GM12864 (cell line): Measurements from ENCODE around the gene CHST11.

Experiments
- DNase-seq: peaks from one replicate; pipeline ENCODE4 v3.0.0-alpha.2; 2011; ENCODE audit warnings: low read depth
- H3K4me3 ChIP-seq: 2 replicates; pipeline ENCODE4 v1.5.1; 2011; ENCODE audit warnings: mild to moderate bottlenecking, low read depth, low read length, control low read depth
- CTCF ChIP-seq: IDR thresholded peaks from 2 replicates; pipeline ENCODE4 v1.5.1; 2011; ENCODE audit warnings: low read depth, mild to moderate bottlenecking, moderate library complexity, low read length, control low read depth, inconsistent platforms; ENCODE audit errors: missing control alignments

CHST11 gene

GRCh38 chr12:104456417-104456949 is at the start of gene CHST11:
Gene CHST11, plus strand, starts transcription at chr12:104456948.
- peak; percentile 23 for TF ChIP-seq CTCF
- H3K4me3 ChIP-seq = peak within 1 kb of the TSS; percentile 98
- no peak for DNase-seq

DNA sequence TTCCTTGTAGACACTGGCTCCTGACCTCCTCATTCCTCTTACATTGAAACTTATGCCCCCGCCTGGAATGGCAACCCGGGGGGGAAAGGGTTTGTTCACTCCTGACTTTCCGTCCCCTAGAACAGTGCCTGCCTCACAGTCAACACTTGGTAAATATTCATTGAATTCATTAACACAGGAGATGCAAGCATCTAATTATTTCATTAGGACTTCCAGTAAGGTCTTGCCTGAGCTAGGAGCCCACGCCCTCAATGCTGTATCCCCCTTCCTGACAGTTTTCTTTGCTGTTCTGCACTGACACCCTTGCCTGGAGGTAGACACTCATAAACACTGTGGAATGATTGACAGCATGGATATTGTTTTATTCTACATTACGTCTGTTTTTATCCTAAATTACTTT is 49.3 kb upstream of the CHST11 start:
- no peak overlapping the region for H3K4me3 ChIP-seq
- TF ChIP-seq CTCF = no peak
- DNase-seq = no peak

DNA sequence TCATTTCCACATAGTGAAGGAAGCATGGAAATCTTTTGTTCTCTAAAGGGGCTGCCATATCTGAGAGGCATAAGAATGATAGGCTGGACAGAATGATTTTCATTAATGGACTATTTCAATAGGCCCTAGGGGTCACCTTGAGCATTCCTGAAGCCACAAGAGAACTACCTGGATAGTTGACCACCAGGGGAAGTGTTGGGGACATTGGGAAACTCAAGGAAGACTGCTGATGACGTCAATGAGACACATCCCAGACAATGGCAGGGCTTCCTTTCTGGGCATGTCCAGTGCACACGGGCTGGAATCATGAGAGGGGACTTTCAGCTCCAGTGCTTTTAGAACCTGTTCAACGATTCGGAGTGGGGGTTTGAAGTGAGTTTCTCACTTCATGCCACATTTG is 48.8 kb upstream of the CHST11 start:
- H3K4me3 ChIP-seq = no peak overlapping the region
- no peak for TF ChIP-seq CTCF
- DNase-seq = no peak

GRCh38 chr12:104410326-104410725 is 46.4 kb upstream of the CHST11 start:
- H3K4me3 ChIP-seq = no peak overlapping the region
- no peak for TF ChIP-seq CTCF
- no peak for DNase-seq

- no peak for TF ChIP-seq CTCF
- no peak for DNase-seq
- H3K4me3 ChIP-seq = no peak overlapping the region
Observed at GRCh38 chr12:104410786-104411185, 46.0 kb upstream of the CHST11 start.

DNA sequence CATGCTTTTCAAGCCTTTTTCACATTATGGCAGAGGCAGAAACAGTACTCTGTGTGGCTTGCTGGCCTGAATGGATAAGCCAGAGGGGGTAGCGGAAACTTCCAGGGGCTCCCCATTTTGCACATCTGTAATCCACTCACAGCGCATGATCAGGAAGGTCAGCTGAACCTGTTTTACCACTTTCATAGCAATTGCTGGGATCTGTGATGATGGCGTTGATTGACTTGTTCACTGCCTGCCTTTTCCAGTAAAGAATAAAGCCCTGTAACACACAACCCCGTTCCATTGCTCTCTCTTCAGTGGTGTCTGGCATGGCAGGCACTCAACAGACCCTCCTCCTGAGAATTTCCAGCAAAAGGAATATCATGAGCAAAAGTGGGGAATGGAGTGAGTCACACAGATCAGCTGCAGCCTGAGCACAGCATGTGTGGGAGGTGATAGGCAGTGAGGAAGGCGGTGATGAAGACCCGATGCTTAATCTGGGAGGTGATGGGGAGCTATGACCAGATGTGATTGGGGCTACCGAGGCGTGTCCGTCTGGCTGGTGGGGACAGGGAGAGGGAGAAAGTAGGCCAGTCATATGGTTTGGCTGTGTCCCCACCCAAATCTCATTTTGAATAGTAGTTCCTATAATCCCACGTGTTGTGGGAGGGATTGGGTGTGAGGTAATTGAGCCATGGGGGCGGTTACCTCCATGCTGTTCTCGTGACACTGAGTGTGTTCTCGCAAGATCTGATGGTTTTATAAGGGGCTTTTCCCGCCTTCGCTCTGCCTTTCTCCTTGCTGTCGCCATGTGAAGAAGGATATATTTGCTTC is 44.7 kb upstream of the CHST11 start:
- no peak for DNase-seq
- no peak overlapping the region for H3K4me3 ChIP-seq
- TF ChIP-seq CTCF = no peak

GRCh38 chr12:104412681-104413080 is 44.1 kb upstream of the CHST11 start:
- H3K4me3 ChIP-seq = no peak overlapping the region
- TF ChIP-seq CTCF = no peak
- no peak for DNase-seq
